ENCODE results near the gene OSGEP.
A peak's percentile ranks its signal among the peaks of the same experiment; 100 is the strongest.
"Not testable (repeated sequence)": the region's sequence is repeated elsewhere in the genome, so short reads cannot be mapped to it uniquely, and the experiment has no call there.

OSGEP gene

GRCh38 chr14:20469890-20470602 lies 15.4 kb upstream of the OSGEP start:
- peak; percentile 55 for DNase-seq

GRCh38 chr14:20469242-20469889 lies 14.8 kb upstream of the OSGEP start, which contains the start of gene PNP:
Gene PNP, plus strand, starts transcription at chr14:20469406. Its CDS starts 119 bp downstream, at chr14:20469525.
- DNase-seq, result peak; percentile 85

GRCh38 chr14:20468764-20469241 lies 14.2 kb upstream of the OSGEP start:
- DNase-seq, result peak; percentile 6

- peak; percentile 100 for DNase-seq
Observed at GRCh38 chr14:20461225-20462141, 6.9 kb upstream of the OSGEP start, which contains the start of gene PIP4P1. Gene PIP4P1, minus strand, starts transcription at chr14:20461434. Its CDS starts 109 bp downstream, at chr14:20461325.

- DNase-seq, result peak; percentile 3
Observed at GRCh38 chr14:20460458-20461224, 6.0 kb upstream of the OSGEP start.

GRCh38 chr14:20458031-20458789 lies 3.6 kb upstream of the OSGEP start:
- DNase-seq, result no peak

GRCh38 chr14:20456971-20457370 lies 2.4 kb upstream of the OSGEP start:
- no peak for DNase-seq

- DNase-seq, result peak; percentile 17
Observed at GRCh38 chr14:20455355-20456300, 1.0 kb upstream of the OSGEP start.

GRCh38 chr14:20452831-20453230 lies 1.8 kb downstream of the OSGEP start:
- not testable (repeated sequence) for DNase-seq

GRCh38 chr14:20446889-20447288 lies 7.7 kb downstream of the OSGEP start:
- no peak for DNase-seq

GRCh38 chr14:20443650-20444049 lies 11.0 kb downstream of the OSGEP start:
- not testable (repeated sequence) for DNase-seq

- no peak for DNase-seq
Observed at GRCh38 chr14:20441461-20441860, 13.2 kb downstream of the OSGEP start.

GRCh38 chr14:20440882-20441281 lies 13.7 kb downstream of the OSGEP start:
- DNase-seq, result no peak

- DNase-seq, result no peak
Observed at GRCh38 chr14:20440465-20440864, 14.1 kb downstream of the OSGEP start.

- DNase-seq, result no peak
Observed at GRCh38 chr14:20438664-20439063, 15.9 kb downstream of the OSGEP start.

- peak; percentile 91 for DNase-seq
Observed at GRCh38 chr14:20436363-20436755, 18.3 kb downstream of the OSGEP start.

GRCh38 chr14:20435582-20436362 lies 18.8 kb downstream of the OSGEP start, which contains the start of gene KLHL33:
Gene KLHL33, minus strand, starts transcription at chr14:20436166. Its CDS starts 355 bp downstream, at chr14:20435811.
- no peak for DNase-seq

GRCh38 chr14:20434701-20435581 lies 19.7 kb downstream of the OSGEP start:
- no peak for DNase-seq
